H1 (cell line): ENCODE measurements around the gene MLC1. TPM values are rescaled to one million over a fixed set of nuclear protein-coding genes. Genes with fewer than 3 reads are reported as not detected.

ENCODE experiments used
- EP300 ChIP-seq, 2 experiments: IDR thresholded peaks; 1 replicate in 1 of 2; 2 replicates in 1 of 2; pipeline ENCODE4 v1.6.1; 2011 to 2012; ENCODE audit warnings: low read depth in 2 of 2, low read length in 2 of 2, mild to moderate bottlenecking in 2 of 2, borderline replicate concordance in 1 of 2, inconsistent platforms in 1 of 2, moderate library complexity in 1 of 2
- polyA plus RNA-seq, 7 experiments: library from polyadenylated mRNA; depleted of rRNA in 3 of 7; stranded (reverse) in 5 of 7; unstranded in 2 of 7; fragments of >200 nt in 5 of 7; fragments of 200-250 nt in 2 of 7; gene quantifications; 1 replicate in 5 of 7; 2 replicates in 1 of 7; 4 replicates in 1 of 7; pipeline versions ENCODE4 v1.2.1 to v1.2.3, GENCODE V29; 2011 to 2013; ENCODE audit warnings: missing spikeins in 2 of 7, mixed read lengths in 2 of 7
- total RNA-seq: library from RNA; stranded (reverse); fragmentation: NEBNext Ultra II Directional; extraction: Animal tissue kit (Norgen Biotek cat#: 25700); gene quantifications from 2 replicates; pipeline ENCODE4 v1.2.1, GENCODE V29; 2021
- TF ChIP-seq, protein P1 (sequence below), 3 experiments: IDR thresholded peaks; 1 replicate in 2 of 3; 2 replicates in 1 of 3; pipeline versions ENCODE4 v1.5.1 to v1.6.1; 2011; ENCODE audit warnings: low read length in 3 of 3, mild to moderate bottlenecking in 3 of 3, inconsistent platforms in 2 of 3, low read depth in 1 of 3, moderate library complexity in 1 of 3; ENCODE audit not compliant: insufficient read depth in 1 of 3; ENCODE audit errors: control extremely low read depth in 1 of 3

Gene MLC1
- total and polyA plus RNA-seq, 2 of the 8 experiments (the other 6 are each of a cell fraction or from before 2014, with no cell fraction given) = 0.20 TPM; not detected in 1

DNA sequence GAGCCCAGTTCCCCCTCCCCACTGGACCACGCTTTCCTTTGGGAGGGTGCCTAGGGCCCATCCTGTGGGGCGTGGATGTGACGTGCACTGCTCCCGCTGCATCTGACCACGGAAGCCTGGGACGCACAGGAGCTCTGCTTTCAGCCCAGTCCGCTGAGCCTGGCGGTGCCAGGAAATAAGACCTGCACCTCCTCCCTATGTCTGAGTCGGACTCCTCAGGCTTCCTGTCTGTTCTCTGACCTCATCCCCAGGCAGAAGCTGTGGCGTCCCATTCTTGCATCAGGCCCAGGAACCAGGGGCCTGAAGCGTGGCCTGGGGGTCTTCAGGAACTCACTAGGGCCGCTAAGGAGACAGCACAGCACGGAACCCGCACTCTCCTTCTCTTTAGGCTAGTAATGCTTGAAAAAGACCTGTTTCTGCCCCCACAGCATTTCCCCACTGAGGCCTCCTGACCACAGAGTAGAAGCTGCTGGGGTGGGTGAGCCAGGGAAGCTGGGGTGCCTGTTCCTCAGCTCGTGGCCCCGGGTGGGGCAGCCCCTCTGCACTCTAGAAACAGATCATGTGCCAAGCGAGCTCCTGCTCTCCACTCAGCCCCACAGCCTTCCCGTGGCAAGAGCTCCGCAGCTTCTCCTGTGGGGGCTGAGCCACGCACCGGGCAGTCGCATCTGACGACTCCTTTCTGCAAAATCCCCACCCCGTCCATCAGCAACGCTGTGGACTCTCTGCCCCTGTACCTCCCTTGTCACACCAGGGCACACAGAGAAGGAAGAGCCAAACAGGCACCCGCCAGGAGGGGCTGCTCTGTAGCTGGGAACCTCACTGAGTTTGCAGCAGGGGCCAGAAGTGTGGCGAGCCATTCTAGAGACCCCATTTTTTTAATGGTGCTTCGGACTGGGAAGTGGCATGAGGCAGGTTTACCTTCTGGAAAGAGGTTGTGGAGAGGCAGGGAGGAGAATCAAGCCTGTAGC lies 27.2 kb upstream of the MLC1 start (continued):
- TF ChIP-seq, protein P1, sequence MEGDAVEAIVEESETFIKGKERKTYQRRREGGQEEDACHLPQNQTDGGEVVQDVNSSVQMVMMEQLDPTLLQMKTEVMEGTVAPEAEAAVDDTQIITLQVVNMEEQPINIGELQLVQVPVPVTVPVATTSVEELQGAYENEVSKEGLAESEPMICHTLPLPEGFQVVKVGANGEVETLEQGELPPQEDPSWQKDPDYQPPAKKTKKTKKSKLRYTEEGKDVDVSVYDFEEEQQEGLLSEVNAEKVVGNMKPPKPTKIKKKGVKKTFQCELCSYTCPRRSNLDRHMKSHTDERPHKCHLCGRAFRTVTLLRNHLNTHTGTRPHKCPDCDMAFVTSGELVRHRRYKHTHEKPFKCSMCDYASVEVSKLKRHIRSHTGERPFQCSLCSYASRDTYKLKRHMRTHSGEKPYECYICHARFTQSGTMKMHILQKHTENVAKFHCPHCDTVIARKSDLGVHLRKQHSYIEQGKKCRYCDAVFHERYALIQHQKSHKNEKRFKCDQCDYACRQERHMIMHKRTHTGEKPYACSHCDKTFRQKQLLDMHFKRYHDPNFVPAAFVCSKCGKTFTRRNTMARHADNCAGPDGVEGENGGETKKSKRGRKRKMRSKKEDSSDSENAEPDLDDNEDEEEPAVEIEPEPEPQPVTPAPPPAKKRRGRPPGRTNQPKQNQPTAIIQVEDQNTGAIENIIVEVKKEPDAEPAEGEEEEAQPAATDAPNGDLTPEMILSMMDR (IDR thresholded peaks at IDR 0.05; ENCODE audit: control extremely low read depth in 1 of 3, insufficient read depth in 1 of 3, low read depth in 1 of 3, low read length in 3 of 3) = 0 out of 4 replicates have a peak, but pooled peaks of 1 of the 3 experiments have one; percentile 8
- TF ChIP-seq EP300 (IDR thresholded peaks at IDR 0.05; ENCODE audit: borderline replicate concordance in 1 of 2, low read depth in 2 of 2, low read length in 2 of 2) = no peak
